ENCODE results near the gene ZNF580. TPM values are rescaled to one million over a fixed set of nuclear protein-coding genes. Genes with fewer than 3 reads are reported as not detected.

Gene ZNF580
- polyA plus RNA-seq, 3 donors = 9.7 to 46.5 (median 10.7) TPM

GRCh38 chr19:55659822-55660221 is 19.0 kb downstream of the ZNF580 start:
- Histone ChIP-seq H4K20me1 (ENCODE audit: insufficient read depth, low read length) (peaks cover 96% of the 10 kb centered on the region), H3K36me3 (replicated peaks in 1 of 2; ENCODE audit: control insufficient read depth in 1 of 2, insufficient read depth in 2 of 2, low read length in 2 of 2) (peaks cover 51 to 73% of the 10 kb centered on the region in 2 donors), H3K27ac (ENCODE audit: low read depth in 1 of 2, low read length in 2 of 2) (peak overlapping the region in 1 of 2 donors; percentile 54), H3K27me3 (ENCODE audit: control insufficient read depth in 2 of 2, insufficient read depth in 2 of 2, low read length in 2 of 2) (no peaks in the 10 kb centered on the region), H3K4me2 (replicated peaks; ENCODE audit: extremely low read depth, low read length, poor library complexity, severe bottlenecking) (no peak overlapping the region), H2AFZ (ENCODE audit: insufficient read depth, low read depth, low read length, poor library complexity, severe bottlenecking) (no peak overlapping the region), H3K79me2 (ENCODE audit: insufficient read depth, low read length) (peaks cover 99% of the 10 kb centered on the region), H3K9me3 (replicated peaks in 1 of 2; ENCODE audit: control insufficient read depth in 1 of 2, insufficient read depth in 1 of 2, low read length in 2 of 2) (no peaks in the 10 kb centered on the region), H3K9ac (ENCODE audit: insufficient read depth, low read length, poor library complexity, severe bottlenecking) (no peak overlapping the region), H3K4me3 (replicated peaks in 1 of 3; ENCODE audit: low read depth in 2 of 3, low read length in 3 of 3) (no peak overlapping the region), H3K4me1 (ENCODE audit: control insufficient read depth in 1 of 2, insufficient read depth in 2 of 2, low read length in 2 of 2) (peaks cover 26 to 40% of the 10 kb centered on the region in 2 donors)
- peaks cover 51 to 60% of the 10 kb centered on the region in 2 donors for H3K36me3 Mint-ChIP-seq
- TF ChIP-seq, protein P1, sequence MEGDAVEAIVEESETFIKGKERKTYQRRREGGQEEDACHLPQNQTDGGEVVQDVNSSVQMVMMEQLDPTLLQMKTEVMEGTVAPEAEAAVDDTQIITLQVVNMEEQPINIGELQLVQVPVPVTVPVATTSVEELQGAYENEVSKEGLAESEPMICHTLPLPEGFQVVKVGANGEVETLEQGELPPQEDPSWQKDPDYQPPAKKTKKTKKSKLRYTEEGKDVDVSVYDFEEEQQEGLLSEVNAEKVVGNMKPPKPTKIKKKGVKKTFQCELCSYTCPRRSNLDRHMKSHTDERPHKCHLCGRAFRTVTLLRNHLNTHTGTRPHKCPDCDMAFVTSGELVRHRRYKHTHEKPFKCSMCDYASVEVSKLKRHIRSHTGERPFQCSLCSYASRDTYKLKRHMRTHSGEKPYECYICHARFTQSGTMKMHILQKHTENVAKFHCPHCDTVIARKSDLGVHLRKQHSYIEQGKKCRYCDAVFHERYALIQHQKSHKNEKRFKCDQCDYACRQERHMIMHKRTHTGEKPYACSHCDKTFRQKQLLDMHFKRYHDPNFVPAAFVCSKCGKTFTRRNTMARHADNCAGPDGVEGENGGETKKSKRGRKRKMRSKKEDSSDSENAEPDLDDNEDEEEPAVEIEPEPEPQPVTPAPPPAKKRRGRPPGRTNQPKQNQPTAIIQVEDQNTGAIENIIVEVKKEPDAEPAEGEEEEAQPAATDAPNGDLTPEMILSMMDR (IDR thresholded peaks at IDR 0.05) = no peak
- peaks cover 31% of the 10 kb centered on the region for H3K4me1 Mint-ChIP-seq
- peaks cover 0 to 2% (median 1%) of the 10 kb centered on the region in 3 donors for H3K27me3 Mint-ChIP-seq (ENCODE audit: low read depth in 3 of 3)
- peak overlapping the region in 6 of 7 donors; percentile 51 to 84 (median 76) for H3K27ac Mint-ChIP-seq
- DNase-seq = no peak
- intact Hi-C loops (cut with micrococcal nuclease) = loop anchor here in 1 of 2 donors (10.0 kb wide), 1 partner anchor 1465 kb away; the partner anchor contains the start of gene TSEN34
- 92% methylated on average over 2 of the region's 9 CpGs for WGBS (ENCODE audit: insufficient coverage)
- no peak overlapping the region for H3K4me3 Mint-ChIP-seq
- H3K9me3 Mint-ChIP-seq = no peaks in the 10 kb centered on the region

DNA sequence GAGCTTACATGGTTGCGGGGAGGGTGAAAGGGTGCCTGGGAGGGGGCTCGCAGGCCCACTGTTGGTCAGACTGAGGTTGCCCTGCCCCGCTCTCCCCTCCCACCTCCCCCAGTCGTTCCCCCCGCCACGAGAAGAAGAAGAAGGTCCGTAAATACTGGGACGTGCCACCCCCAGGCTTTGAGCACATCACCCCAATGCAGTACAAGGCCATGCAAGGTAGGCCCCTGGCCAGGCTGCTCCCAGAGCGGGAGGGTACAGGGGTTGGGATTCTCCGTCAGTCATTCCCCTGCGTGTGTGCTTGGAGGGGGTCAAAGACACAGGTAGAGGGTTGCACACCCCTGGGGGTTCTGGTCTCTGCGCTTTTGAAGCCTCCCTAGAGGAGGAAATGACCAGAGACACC is 19.6 kb downstream of the ZNF580 start:
- WGBS (ENCODE audit: insufficient coverage) = no CpG with 5 or more reads among the region's 12 CpGs
- H3K4me3 Mint-ChIP-seq = no peak overlapping the region

More for the DNA sequence above, 19.6 kb downstream of the ZNF580 start:
- peaks cover 0 to 2% (median under 1%) of the 10 kb centered on the region in 3 donors for H3K27me3 Mint-ChIP-seq (ENCODE audit: low read depth in 3 of 3)
- H2AFZ ChIP-seq (ENCODE audit: insufficient read depth, low read depth, low read length, poor library complexity, severe bottlenecking) = no peak overlapping the region
- H4K20me1 ChIP-seq (ENCODE audit: insufficient read depth, low read length) = peaks cover 100% of the 10 kb centered on the region
- TF ChIP-seq, protein P1 (IDR thresholded peaks at IDR 0.05) = no peak
- H3K9ac ChIP-seq (ENCODE audit: insufficient read depth, low read length, poor library complexity, severe bottlenecking) = no peak overlapping the region
- no peaks in the 10 kb centered on the region for H3K27me3 ChIP-seq (ENCODE audit: control insufficient read depth in 2 of 2, insufficient read depth in 2 of 2, low read length in 2 of 2)
- peak overlapping the region in 1 of 2 donors; percentile 54 for H3K27ac ChIP-seq (ENCODE audit: low read depth in 1 of 2, low read length in 2 of 2)
- peaks cover 31% of the 10 kb centered on the region for H3K4me1 Mint-ChIP-seq
- peaks cover 26 to 40% of the 10 kb centered on the region in 2 donors for H3K4me1 ChIP-seq (ENCODE audit: control insufficient read depth in 1 of 2, insufficient read depth in 2 of 2, low read length in 2 of 2)
- H3K4me2 ChIP-seq (replicated peaks; ENCODE audit: extremely low read depth, low read length, poor library complexity, severe bottlenecking) = no peak overlapping the region
- H3K79me2 ChIP-seq (ENCODE audit: insufficient read depth, low read length) = peaks cover 97% of the 10 kb centered on the region
- no peak overlapping the region for H3K4me3 ChIP-seq (replicated peaks in 1 of 3; ENCODE audit: low read depth in 2 of 3, low read length in 3 of 3)
- H3K36me3 ChIP-seq (replicated peaks in 1 of 2; ENCODE audit: control insufficient read depth in 1 of 2, insufficient read depth in 2 of 2, low read length in 2 of 2) = peaks cover 55 to 79% of the 10 kb centered on the region in 2 donors
- no peaks in the 10 kb centered on the region for H3K9me3 Mint-ChIP-seq
- H3K9me3 ChIP-seq (replicated peaks in 1 of 2; ENCODE audit: control insufficient read depth in 1 of 2, insufficient read depth in 1 of 2, low read length in 2 of 2) = no peaks in the 10 kb centered on the region
- no peak for DNase-seq
- peak overlapping the region in 2 of 7 donors; percentile 51 to 74 for H3K27ac Mint-ChIP-seq
- intact Hi-C loops (cut with micrococcal nuclease) = no loop called here
- peaks cover 54 to 63% of the 10 kb centered on the region in 2 donors for H3K36me3 Mint-ChIP-seq

Measured in CD14-positive monocyte (primary cell).